H9 (cell line): ENCODE results near the gene C12orf57. TPM values are rescaled to one million over a fixed set of nuclear protein-coding genes. Genes with fewer than 3 reads are reported as not detected.

Experiments used
- DNase-seq: peaks from one replicate; pipeline ENCODE4 v3.0.0-alpha.2; 2017
- H2AFZ ChIP-seq: one replicate; pipeline ENCODE4 v1.6.1; 2013; ENCODE audit warnings: mild to moderate bottlenecking, low read length, control low read depth, moderate library complexity
- H2AK5ac ChIP-seq: 2 replicates; pipeline ENCODE4 v1.6.1; 2013; ENCODE audit warnings: low read length, control low read depth, mixed read lengths; ENCODE audit not compliant: insufficient read length
- H2BK120ac ChIP-seq: one replicate; pipeline ENCODE4 v1.6.1; 2013; ENCODE audit warnings: low read depth, mild to moderate bottlenecking, low read length, control low read depth, inconsistent platforms; ENCODE audit not compliant: poor library complexity, severe bottlenecking
- H2BK12ac ChIP-seq: 2 replicates; pipeline ENCODE4 v1.6.1; 2013; ENCODE audit warnings: low read length, control low read depth, mixed read lengths, low read depth; ENCODE audit not compliant: insufficient read length
- H2BK15ac ChIP-seq: 2 replicates; pipeline ENCODE4 v1.6.1; 2013; ENCODE audit warnings: low read depth, low read length, control low read depth
- H2BK20ac ChIP-seq: one replicate; pipeline ENCODE4 v1.6.1; 2013; ENCODE audit warnings: low read depth, mild to moderate bottlenecking, low read length, control low read depth, inconsistent platforms; ENCODE audit not compliant: poor library complexity, severe bottlenecking
- H2BK5ac ChIP-seq: 2 replicates; pipeline ENCODE4 v1.6.1; 2013; ENCODE audit warnings: low read length, control low read depth, mixed read lengths; ENCODE audit not compliant: insufficient read length
- H3K14ac ChIP-seq: 2 replicates; pipeline ENCODE4 v1.6.1; 2013; ENCODE audit warnings: low read length, control low read depth; ENCODE audit not compliant: insufficient read depth
- H3K18ac ChIP-seq: 2 replicates; pipeline ENCODE4 v1.6.1; 2013; ENCODE audit warnings: low read depth, mild to moderate bottlenecking, mixed read lengths, low read length, control low read depth; ENCODE audit not compliant: insufficient read length
- H3K23ac ChIP-seq: 2 replicates; pipeline ENCODE4 v1.6.1; 2013; ENCODE audit warnings: low read length, control low read depth, mixed read lengths, low read depth; ENCODE audit not compliant: insufficient read length
- H3K23me2 ChIP-seq: 2 replicates; pipeline ENCODE4 v1.6.1; 2013; ENCODE audit warnings: low read depth, mild to moderate bottlenecking, mixed read lengths, low read length, control low read depth; ENCODE audit not compliant: insufficient read length, poor library complexity, severe bottlenecking
- H3K27ac ChIP-seq: 2 replicates; pipeline ENCODE4 v1.5.1; 2013; ENCODE audit warnings: low read length, control low read depth, mixed read lengths, low read depth; ENCODE audit not compliant: insufficient read length
- H3K27me3 ChIP-seq: 2 replicates; pipeline ENCODE4 v1.6.1; 2013; ENCODE audit warnings: low read length, control low read depth, inconsistent platforms; ENCODE audit not compliant: insufficient read depth
- H3K4ac ChIP-seq: 2 replicates; pipeline ENCODE4 v1.6.1; 2013; ENCODE audit warnings: low read depth, mild to moderate bottlenecking, control low read depth, inconsistent platforms, low read length, moderate library complexity
- H3K4me1 ChIP-seq: 2 replicates; pipeline ENCODE4 v1.6.1; 2013; ENCODE audit warnings: low read length, control low read depth, inconsistent platforms; ENCODE audit not compliant: insufficient read depth
- H3K4me2 ChIP-seq: 2 replicates; pipeline ENCODE4 v1.6.1; 2013; ENCODE audit warnings: low read length, control low read depth, mixed read lengths; ENCODE audit not compliant: insufficient read length, insufficient read depth
- H3K56ac ChIP-seq: 2 replicates; pipeline ENCODE4 v1.6.1; 2013; ENCODE audit warnings: low read depth, mild to moderate bottlenecking, mixed read lengths, low read length, control low read depth; ENCODE audit not compliant: insufficient read length
- H3K79me1 ChIP-seq: 2 replicates; pipeline ENCODE4 v1.6.1; 2013; ENCODE audit warnings: low read depth, mild to moderate bottlenecking, moderate library complexity, low read length, control low read depth, inconsistent platforms; ENCODE audit not compliant: insufficient read depth, poor library complexity, severe bottlenecking
- H3K79me2 ChIP-seq: 2 replicates; pipeline ENCODE4 v1.6.1; 2013; ENCODE audit warnings: low read length, control low read depth, inconsistent platforms; ENCODE audit not compliant: insufficient read depth
- H3K9ac ChIP-seq: 2 replicates; pipeline ENCODE4 v1.6.1; 2013; ENCODE audit warnings: low read length, control low read depth, mixed read lengths; ENCODE audit not compliant: insufficient read length; ENCODE audit errors: extremely low read depth
- H3K9me3 ChIP-seq: one replicate; pipeline ENCODE4 v1.6.1; 2013; ENCODE audit warnings: low read depth, low read length, inconsistent platforms; ENCODE audit not compliant: control insufficient read depth
- H3T11ph ChIP-seq: one replicate; pipeline ENCODE4 v1.6.1; 2013; ENCODE audit warnings: mild to moderate bottlenecking, low read length, control low read depth, inconsistent platforms
- H4K20me1 ChIP-seq: one replicate; pipeline ENCODE4 v1.6.1; 2013; ENCODE audit not compliant: control insufficient read depth, insufficient read length, insufficient read depth
- H4K5ac ChIP-seq: 2 replicates; pipeline ENCODE4 v1.6.1; 2013; ENCODE audit warnings: low read depth, mild to moderate bottlenecking, mixed read lengths, low read length, control low read depth; ENCODE audit not compliant: insufficient read length
- H4K8ac ChIP-seq: replicated peaks from 2 replicates; pipeline ENCODE4 v1.6.1; 2013; ENCODE audit warnings: low read length, control low read depth, mixed read lengths, low read depth; ENCODE audit not compliant: insufficient read length
- H4K91ac ChIP-seq: 2 replicates; pipeline ENCODE4 v1.6.1; 2013; ENCODE audit warnings: low read depth, mild to moderate bottlenecking, moderate library complexity, mixed read lengths, low read length, control low read depth; ENCODE audit not compliant: insufficient read length
- H3K27ac Mint-ChIP-seq, 3 experiments: 2 replicates in 2 of 3; 3 replicates in 1 of 3; pipeline ENCODE4 v1.8.0; 2020 to 2021; ENCODE audit warnings: mixed read lengths in 3 of 3, mild to moderate bottlenecking in 1 of 3, moderate library complexity in 1 of 3
- H3K27me3 Mint-ChIP-seq: 2 replicates; pipeline ENCODE4 v1.8.0; 2021; ENCODE audit warnings: low read depth, mild to moderate bottlenecking, moderate library complexity, mixed read lengths
- H3K36me3 Mint-ChIP-seq, 3 experiments: 2 replicates in 2 of 3; 3 replicates in 1 of 3; pipeline ENCODE4 v1.8.0; 2020 to 2021; ENCODE audit warnings: low read depth in 3 of 3, mixed read lengths in 3 of 3; ENCODE audit not compliant: insufficient read depth in 1 of 3
- H3K4me1 Mint-ChIP-seq, 2 experiments: 2 replicates each; pipeline ENCODE4 v1.8.0; 2020; ENCODE audit warnings: mixed read lengths in 2 of 2
- H3K4me3 Mint-ChIP-seq, 2 experiments: 2 replicates in 1 of 2; 3 replicates in 1 of 2; pipeline ENCODE4 v1.8.0; 2020 to 2021; ENCODE audit warnings: mild to moderate bottlenecking in 2 of 2, mixed read lengths in 2 of 2, moderate library complexity in 1 of 2
- H3K9me3 Mint-ChIP-seq, 2 experiments: 2 replicates in 1 of 2; 3 replicates in 1 of 2; pipeline ENCODE4 v1.8.0; 2020; ENCODE audit warnings: mild to moderate bottlenecking in 2 of 2, mixed read lengths in 2 of 2, moderate library complexity in 1 of 2
- WGBS: extraction: QIAGEN DNeasy Blood & Tissue Kit; methylation state at CpG from one replicate; pipeline ENCODE4 v1.1.7; 2013; ENCODE audit warnings: missing lambda C conversion rate, low lambda C conversion rate, mixed read lengths; ENCODE audit not compliant: insufficient read length; ENCODE audit errors: extremely low coverage; 5-methylcytosine and 5-hydroxymethylcytosine counted together
- total RNA-seq: library from RNA; stranded (reverse); gene quantifications from 2 replicates; pipeline ENCODE4 v1.2.1, GENCODE V29; 2021
- TF ChIP-seq, protein P1 (sequence below): fragments of 200-600 bp; sonication (generic); conservative IDR thresholded peaks from 3 replicates; pipeline ENCODE4 v1.8.0; 2021; ENCODE audit warnings: antibody characterized with exemption, mild to moderate bottlenecking

Gene C12orf57
- total RNA-seq, 1 experiment from 2014 or later: 195 TPM

DNA sequence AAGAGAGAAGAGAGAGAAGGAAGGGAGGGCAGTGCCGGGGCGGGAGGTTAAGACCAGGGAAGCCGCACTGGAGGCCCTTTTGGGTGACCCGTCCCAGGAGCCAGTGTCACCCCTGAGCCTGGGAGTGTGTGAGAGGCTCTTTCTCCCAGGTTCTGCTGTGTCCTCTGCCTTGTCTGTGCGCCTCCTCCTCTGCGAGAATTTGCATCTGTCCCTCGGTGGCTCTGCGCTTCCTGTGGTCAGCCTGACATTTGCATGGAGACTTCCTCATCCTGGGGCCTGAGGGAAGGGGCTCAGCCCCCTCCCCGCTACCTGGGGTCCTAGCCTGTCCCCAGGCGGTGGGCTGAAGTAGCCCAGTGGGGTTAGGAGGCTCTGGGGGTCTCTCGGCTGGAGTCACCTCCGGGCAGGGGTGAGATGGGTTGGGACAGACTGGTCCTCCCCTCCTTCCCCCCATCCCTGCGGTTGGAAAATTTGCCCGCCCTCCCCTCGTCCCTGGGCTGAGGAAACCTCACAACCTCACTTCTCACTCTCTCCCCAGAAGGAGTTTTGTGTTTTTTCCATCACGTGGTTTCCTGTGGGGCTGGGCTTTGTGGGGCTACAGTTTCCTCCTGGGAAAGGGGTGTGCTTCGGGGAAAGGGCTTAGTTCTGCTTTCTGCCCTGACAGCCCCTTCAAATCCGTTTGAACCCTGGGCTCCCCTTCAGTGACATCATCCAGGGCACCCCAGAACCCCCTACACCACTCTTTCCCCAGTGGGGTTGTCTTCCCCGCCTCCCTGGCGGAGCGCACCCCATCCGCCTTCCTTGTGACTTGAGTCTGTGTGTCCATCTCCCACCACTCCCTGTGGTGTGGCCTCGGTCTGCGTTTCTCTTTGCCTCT, 9.9 kb downstream of the C12orf57 start:
- H2AK5ac ChIP-seq: no peak overlapping the region
- H3K56ac ChIP-seq: no peak overlapping the region
- no peak overlapping the region for H2AFZ ChIP-seq
- no peak overlapping the region; a peak in 1 of 5 replicates for H3K4me3 Mint-ChIP-seq
- no peak overlapping the region for H2BK5ac ChIP-seq
- no peak overlapping the region for H2BK15ac ChIP-seq
- H3K79me2 ChIP-seq: no peaks in the 10 kb centered on the region
- H4K5ac ChIP-seq: no peak overlapping the region
- peak overlapping the region; percentile 37 to 81 (median 40); a peak in 3 of 7 replicates for H3K27ac Mint-ChIP-seq
- no peaks in the 10 kb centered on the region for H3K79me1 ChIP-seq
- WGBS: no CpG with 5 or more reads among the region's 24 CpGs
- H3K14ac ChIP-seq: no peak overlapping the region
- H3K36me3 Mint-ChIP-seq: peaks cover 0 to 6% (median 0%) of the 10 kb centered on the region in 3 experiments; a peak in 4 of 7 replicates
- no peak overlapping the region for H3K4ac ChIP-seq
- no peak overlapping the region for H2BK120ac ChIP-seq
- peaks cover 2% of the 10 kb centered on the region for H4K20me1 ChIP-seq
- H3K9me3 ChIP-seq: no peaks in the 10 kb centered on the region
- TF ChIP-seq, protein P1, sequence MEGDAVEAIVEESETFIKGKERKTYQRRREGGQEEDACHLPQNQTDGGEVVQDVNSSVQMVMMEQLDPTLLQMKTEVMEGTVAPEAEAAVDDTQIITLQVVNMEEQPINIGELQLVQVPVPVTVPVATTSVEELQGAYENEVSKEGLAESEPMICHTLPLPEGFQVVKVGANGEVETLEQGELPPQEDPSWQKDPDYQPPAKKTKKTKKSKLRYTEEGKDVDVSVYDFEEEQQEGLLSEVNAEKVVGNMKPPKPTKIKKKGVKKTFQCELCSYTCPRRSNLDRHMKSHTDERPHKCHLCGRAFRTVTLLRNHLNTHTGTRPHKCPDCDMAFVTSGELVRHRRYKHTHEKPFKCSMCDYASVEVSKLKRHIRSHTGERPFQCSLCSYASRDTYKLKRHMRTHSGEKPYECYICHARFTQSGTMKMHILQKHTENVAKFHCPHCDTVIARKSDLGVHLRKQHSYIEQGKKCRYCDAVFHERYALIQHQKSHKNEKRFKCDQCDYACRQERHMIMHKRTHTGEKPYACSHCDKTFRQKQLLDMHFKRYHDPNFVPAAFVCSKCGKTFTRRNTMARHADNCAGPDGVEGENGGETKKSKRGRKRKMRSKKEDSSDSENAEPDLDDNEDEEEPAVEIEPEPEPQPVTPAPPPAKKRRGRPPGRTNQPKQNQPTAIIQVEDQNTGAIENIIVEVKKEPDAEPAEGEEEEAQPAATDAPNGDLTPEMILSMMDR: no peak
- no peak overlapping the region for H3K23ac ChIP-seq
- no peak overlapping the region for H3T11ph ChIP-seq
- no peaks in the 10 kb centered on the region for H3K9me3 Mint-ChIP-seq
- H3K4me1 ChIP-seq: peaks cover 2% of the 10 kb centered on the region; the same call in 1 of the 2 replicates
- no peak overlapping the region for H2BK20ac ChIP-seq
- H3K18ac ChIP-seq: no peak overlapping the region
- no peak overlapping the region for H2BK12ac ChIP-seq
- DNase-seq: no peak
- no peaks in the 10 kb centered on the region for H3K27me3 ChIP-seq
- no peaks in the 10 kb centered on the region for H3K23me2 ChIP-seq
- H4K8ac ChIP-seq: no peak overlapping the region
- H3K4me1 Mint-ChIP-seq: peaks cover 14 to 26% of the 10 kb centered on the region in 2 experiments
- no peak overlapping the region for H3K27ac ChIP-seq
- no peak overlapping the region for H4K91ac ChIP-seq
- H3K9ac ChIP-seq: no peak overlapping the region
- H3K27me3 Mint-ChIP-seq: no peaks in the 10 kb centered on the region; the same call in 1 of the 2 replicates
- no peak overlapping the region for H3K4me2 ChIP-seq
